Measurements from ENCODE around the gene OR6C70. TPM values are rescaled to one million over a fixed set of nuclear protein-coding genes. Genes with fewer than 3 reads are reported as not detected.

The OR6C70 gene
- total RNA-seq, 2 experiments from 2014 or later, result not detected

DNA sequence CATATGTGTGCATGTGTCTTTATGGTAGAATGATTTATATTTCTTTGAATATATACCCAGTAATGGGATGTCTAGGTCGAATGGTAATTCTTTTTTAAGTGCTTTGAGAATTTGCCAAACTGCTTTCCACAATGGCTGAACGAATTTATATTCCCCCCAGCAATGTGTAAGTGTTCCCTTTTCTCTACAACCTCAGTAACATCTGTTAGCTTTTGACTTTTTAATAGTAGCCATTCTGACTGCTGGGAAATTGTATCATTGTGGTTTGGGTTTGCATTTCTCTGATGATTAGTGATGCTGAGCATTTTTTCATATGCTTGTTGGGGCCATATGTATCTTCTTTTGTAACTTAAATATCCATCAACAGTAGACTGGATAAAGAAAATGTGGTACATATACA, 31.7 kb upstream of the OR6C70 start:
- no peaks in the 10 kb centered on the region for H3K9me2 ChIP-seq (ENCODE audit: insufficient read depth, low read length)
- H3K4me1 ChIP-seq (ENCODE audit: insufficient read depth, low read length, poor library complexity, severe bottlenecking), result no peaks in the 10 kb centered on the region
- intact Hi-C loops (cut with micrococcal nuclease; ENCODE audit: unreplicated experiment), result no loop called here
- H4K20me1 ChIP-seq (ENCODE audit: insufficient read depth, low read length), result no peaks in the 10 kb centered on the region
- DNase-seq (ENCODE audit: low spot score), result no peak
- BruUV-seq (replicated peaks), result no TSS peak
- TF ChIP-seq, protein P1, sequence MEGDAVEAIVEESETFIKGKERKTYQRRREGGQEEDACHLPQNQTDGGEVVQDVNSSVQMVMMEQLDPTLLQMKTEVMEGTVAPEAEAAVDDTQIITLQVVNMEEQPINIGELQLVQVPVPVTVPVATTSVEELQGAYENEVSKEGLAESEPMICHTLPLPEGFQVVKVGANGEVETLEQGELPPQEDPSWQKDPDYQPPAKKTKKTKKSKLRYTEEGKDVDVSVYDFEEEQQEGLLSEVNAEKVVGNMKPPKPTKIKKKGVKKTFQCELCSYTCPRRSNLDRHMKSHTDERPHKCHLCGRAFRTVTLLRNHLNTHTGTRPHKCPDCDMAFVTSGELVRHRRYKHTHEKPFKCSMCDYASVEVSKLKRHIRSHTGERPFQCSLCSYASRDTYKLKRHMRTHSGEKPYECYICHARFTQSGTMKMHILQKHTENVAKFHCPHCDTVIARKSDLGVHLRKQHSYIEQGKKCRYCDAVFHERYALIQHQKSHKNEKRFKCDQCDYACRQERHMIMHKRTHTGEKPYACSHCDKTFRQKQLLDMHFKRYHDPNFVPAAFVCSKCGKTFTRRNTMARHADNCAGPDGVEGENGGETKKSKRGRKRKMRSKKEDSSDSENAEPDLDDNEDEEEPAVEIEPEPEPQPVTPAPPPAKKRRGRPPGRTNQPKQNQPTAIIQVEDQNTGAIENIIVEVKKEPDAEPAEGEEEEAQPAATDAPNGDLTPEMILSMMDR (conservative IDR thresholded peaks at IDR 0.05; ENCODE audit: low read length), result no peak
- TF ChIP-seq EZH2phosphoT487 (IDR thresholded peaks at IDR 0.05; ENCODE audit: borderline replicate concordance, low read depth, low read length), result no peak
- H3K79me2 ChIP-seq (ENCODE audit: insufficient read depth, low read depth, low read length), result no peaks in the 10 kb centered on the region
- no peaks in the 10 kb centered on the region for H3K36me3 ChIP-seq (ENCODE audit: insufficient read depth, low read length)
- POLR2A ChIA-PET, result interaction anchor here (0.9 kb wide), 1 partner anchor 34 kb away, joined by 3 read pairs; no protein-coding TSS in a partner anchor
- H2AFZ ChIP-seq (ENCODE audit: low read length), result no peak overlapping the region
- CTCF ChIA-PET (ENCODE audit: unreplicated experiment), result no interaction called here
- H3K9me3 ChIP-seq (ENCODE audit: low read length), result no peaks in the 10 kb centered on the region
- H3K4me2 ChIP-seq (ENCODE audit: low read length), result no peak overlapping the region
- H3K4me3 ChIP-seq (ENCODE audit: low read depth, low read length, poor library complexity, severe bottlenecking), result no peak overlapping the region
- H3K27ac ChIP-seq (ENCODE audit: low read depth, low read length, poor library complexity, severe bottlenecking), result no peak overlapping the region

DNA sequence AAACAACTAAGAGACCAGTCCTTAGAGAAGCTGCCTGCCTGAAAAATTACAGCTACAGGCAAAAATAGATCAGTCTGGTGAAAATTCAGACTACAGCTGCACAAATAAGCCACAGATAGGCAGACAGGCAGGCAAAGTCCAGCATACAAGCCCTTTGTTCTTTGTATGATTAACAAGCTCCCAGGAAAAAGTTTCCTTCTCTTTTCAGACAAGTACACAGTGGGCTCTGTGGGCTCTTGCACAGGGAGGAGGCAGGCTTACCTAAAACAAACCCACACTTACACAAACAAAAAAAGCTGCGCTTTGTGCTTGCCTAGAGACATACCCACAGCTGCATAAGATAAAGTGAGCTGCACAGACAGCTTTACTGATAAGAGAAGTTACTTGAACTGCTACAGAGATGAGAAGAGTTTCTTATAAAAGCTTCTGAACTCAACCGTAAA, 29.9 kb upstream of the OR6C70 start:
- Histone ChIP-seq H3K9me2 (ENCODE audit: insufficient read depth, low read length) (no peaks in the 10 kb centered on the region), H2AFZ (ENCODE audit: low read length) (no peak overlapping the region), H3K27ac (ENCODE audit: low read depth, low read length, poor library complexity, severe bottlenecking) (no peak overlapping the region), H3K9me3 (ENCODE audit: low read length) (no peaks in the 10 kb centered on the region), H3K79me2 (ENCODE audit: insufficient read depth, low read depth, low read length) (no peaks in the 10 kb centered on the region), H3K36me3 (ENCODE audit: insufficient read depth, low read length) (no peaks in the 10 kb centered on the region), H3K4me2 (ENCODE audit: low read length) (no peak overlapping the region), H4K20me1 (ENCODE audit: insufficient read depth, low read length) (no peaks in the 10 kb centered on the region), H3K4me3 (ENCODE audit: low read depth, low read length, poor library complexity, severe bottlenecking) (no peak overlapping the region), H3K4me1 (ENCODE audit: insufficient read depth, low read length, poor library complexity, severe bottlenecking) (no peaks in the 10 kb centered on the region)
- BruUV-seq (replicated peaks), result no TSS peak
- CTCF ChIA-PET (ENCODE audit: unreplicated experiment), result no interaction called here
- no peak for TF ChIP-seq EZH2phosphoT487 (IDR thresholded peaks at IDR 0.05; ENCODE audit: borderline replicate concordance, low read depth, low read length)
- TF ChIP-seq, protein P1 (conservative IDR thresholded peaks at IDR 0.05; ENCODE audit: low read length), result no peak
- POLR2A ChIA-PET, result interaction anchor here (0.6 to 1.7 kb wide), 2 partner anchors 9 to 27 kb away, joined by 3 to 4 read pairs; no protein-coding TSS in a partner anchor
- DNase-seq (ENCODE audit: low spot score), result no peak
- intact Hi-C loops (cut with micrococcal nuclease; ENCODE audit: unreplicated experiment), result no loop called here

DNA sequence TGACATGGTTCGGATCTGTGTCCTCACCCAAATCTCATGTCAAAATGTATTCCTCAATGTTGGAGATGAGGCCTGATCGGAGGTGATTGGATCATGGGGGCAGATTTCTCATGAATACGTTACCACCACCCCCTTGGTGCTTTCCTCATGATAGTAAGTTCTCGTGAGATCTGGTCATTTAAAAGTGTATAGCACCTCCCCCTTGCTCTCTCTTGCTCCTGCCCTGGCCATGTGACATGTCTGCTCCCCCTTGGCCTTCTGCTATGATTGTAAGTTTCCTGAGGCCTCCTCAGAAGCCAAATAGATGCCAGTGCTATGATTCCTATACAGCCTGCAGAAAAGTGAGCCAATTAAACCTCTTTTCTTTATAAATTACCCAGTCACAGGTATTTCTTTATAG, 29.3 kb upstream of the OR6C70 start:
- Histone ChIP-seq H4K20me1 (ENCODE audit: insufficient read depth, low read length) (no peaks in the 10 kb centered on the region), H3K9me2 (ENCODE audit: insufficient read depth, low read length) (no peaks in the 10 kb centered on the region), H3K36me3 (ENCODE audit: insufficient read depth, low read length) (no peaks in the 10 kb centered on the region), H3K4me1 (ENCODE audit: insufficient read depth, low read length, poor library complexity, severe bottlenecking) (no peaks in the 10 kb centered on the region), H3K4me3 (ENCODE audit: low read depth, low read length, poor library complexity, severe bottlenecking) (no peak overlapping the region), H2AFZ (ENCODE audit: low read length) (no peak overlapping the region), H3K27ac (ENCODE audit: low read depth, low read length, poor library complexity, severe bottlenecking) (no peak overlapping the region), H3K4me2 (ENCODE audit: low read length) (no peak overlapping the region), H3K9me3 (ENCODE audit: low read length) (no peaks in the 10 kb centered on the region), H3K79me2 (ENCODE audit: insufficient read depth, low read depth, low read length) (no peaks in the 10 kb centered on the region)
- DNase-seq (ENCODE audit: low spot score), result no peak
- CTCF ChIA-PET (ENCODE audit: unreplicated experiment), result no interaction called here
- BruUV-seq (replicated peaks), result no TSS peak
- POLR2A ChIA-PET, result interaction anchor here (1.7 kb wide), 1 partner anchor 27 kb away, joined by 4 read pairs; no protein-coding TSS in a partner anchor
- TF ChIP-seq EZH2phosphoT487 (IDR thresholded peaks at IDR 0.05; ENCODE audit: borderline replicate concordance, low read depth, low read length), result no peak
- TF ChIP-seq, protein P1 (conservative IDR thresholded peaks at IDR 0.05; ENCODE audit: low read length), result no peak
- intact Hi-C loops (cut with micrococcal nuclease; ENCODE audit: unreplicated experiment), result no loop called here
